ENCODE results near the gene TLE5. TPM values are rescaled to one million over a fixed set of nuclear protein-coding genes. Genes with fewer than 3 reads are reported as not detected.

The TLE5 gene
- total and polyA plus RNA-seq, 2 experiments from 2014 or later = 130 to 154 TPM

DNA sequence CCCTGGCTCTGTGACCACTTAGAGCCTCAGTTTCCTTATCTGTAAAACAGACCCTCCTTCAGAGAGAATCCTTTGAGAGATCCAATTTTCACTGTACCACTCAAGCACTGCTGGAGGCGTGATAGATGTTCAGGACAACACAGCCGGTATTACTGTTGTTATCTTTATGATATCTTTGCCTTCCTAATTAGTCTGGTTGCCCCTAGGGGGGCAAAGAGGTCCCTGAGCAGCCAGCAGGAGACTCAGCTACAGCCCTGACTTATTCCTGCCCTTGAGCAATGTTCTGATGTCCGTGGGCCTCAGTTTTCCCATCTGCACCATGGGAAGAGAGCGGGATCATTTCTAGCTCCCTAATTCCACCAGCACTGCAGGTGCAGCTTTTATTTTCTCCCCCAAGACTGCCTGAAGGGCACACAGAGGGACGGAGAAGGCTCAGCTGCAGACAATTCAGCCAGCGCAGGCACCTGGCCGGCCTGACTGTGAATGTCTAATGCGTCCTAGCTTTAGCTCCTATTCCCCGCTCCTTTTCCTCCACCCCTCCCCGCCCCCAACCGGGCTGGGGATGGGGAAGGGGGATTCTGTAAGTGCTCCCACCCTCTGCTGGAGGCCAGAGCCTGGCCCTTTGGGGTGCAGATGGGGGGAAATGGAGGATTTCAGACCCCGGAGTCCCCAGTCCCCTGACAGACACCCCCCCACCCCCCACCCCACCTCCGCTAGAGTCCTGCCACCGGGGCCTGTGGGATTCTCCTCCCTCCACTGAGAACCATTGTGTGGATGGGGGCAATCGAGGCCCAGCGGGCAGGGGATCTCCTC lies 16.2 kb downstream of the TLE5 start (continued):
- TF ChIP-seq, protein P1, sequence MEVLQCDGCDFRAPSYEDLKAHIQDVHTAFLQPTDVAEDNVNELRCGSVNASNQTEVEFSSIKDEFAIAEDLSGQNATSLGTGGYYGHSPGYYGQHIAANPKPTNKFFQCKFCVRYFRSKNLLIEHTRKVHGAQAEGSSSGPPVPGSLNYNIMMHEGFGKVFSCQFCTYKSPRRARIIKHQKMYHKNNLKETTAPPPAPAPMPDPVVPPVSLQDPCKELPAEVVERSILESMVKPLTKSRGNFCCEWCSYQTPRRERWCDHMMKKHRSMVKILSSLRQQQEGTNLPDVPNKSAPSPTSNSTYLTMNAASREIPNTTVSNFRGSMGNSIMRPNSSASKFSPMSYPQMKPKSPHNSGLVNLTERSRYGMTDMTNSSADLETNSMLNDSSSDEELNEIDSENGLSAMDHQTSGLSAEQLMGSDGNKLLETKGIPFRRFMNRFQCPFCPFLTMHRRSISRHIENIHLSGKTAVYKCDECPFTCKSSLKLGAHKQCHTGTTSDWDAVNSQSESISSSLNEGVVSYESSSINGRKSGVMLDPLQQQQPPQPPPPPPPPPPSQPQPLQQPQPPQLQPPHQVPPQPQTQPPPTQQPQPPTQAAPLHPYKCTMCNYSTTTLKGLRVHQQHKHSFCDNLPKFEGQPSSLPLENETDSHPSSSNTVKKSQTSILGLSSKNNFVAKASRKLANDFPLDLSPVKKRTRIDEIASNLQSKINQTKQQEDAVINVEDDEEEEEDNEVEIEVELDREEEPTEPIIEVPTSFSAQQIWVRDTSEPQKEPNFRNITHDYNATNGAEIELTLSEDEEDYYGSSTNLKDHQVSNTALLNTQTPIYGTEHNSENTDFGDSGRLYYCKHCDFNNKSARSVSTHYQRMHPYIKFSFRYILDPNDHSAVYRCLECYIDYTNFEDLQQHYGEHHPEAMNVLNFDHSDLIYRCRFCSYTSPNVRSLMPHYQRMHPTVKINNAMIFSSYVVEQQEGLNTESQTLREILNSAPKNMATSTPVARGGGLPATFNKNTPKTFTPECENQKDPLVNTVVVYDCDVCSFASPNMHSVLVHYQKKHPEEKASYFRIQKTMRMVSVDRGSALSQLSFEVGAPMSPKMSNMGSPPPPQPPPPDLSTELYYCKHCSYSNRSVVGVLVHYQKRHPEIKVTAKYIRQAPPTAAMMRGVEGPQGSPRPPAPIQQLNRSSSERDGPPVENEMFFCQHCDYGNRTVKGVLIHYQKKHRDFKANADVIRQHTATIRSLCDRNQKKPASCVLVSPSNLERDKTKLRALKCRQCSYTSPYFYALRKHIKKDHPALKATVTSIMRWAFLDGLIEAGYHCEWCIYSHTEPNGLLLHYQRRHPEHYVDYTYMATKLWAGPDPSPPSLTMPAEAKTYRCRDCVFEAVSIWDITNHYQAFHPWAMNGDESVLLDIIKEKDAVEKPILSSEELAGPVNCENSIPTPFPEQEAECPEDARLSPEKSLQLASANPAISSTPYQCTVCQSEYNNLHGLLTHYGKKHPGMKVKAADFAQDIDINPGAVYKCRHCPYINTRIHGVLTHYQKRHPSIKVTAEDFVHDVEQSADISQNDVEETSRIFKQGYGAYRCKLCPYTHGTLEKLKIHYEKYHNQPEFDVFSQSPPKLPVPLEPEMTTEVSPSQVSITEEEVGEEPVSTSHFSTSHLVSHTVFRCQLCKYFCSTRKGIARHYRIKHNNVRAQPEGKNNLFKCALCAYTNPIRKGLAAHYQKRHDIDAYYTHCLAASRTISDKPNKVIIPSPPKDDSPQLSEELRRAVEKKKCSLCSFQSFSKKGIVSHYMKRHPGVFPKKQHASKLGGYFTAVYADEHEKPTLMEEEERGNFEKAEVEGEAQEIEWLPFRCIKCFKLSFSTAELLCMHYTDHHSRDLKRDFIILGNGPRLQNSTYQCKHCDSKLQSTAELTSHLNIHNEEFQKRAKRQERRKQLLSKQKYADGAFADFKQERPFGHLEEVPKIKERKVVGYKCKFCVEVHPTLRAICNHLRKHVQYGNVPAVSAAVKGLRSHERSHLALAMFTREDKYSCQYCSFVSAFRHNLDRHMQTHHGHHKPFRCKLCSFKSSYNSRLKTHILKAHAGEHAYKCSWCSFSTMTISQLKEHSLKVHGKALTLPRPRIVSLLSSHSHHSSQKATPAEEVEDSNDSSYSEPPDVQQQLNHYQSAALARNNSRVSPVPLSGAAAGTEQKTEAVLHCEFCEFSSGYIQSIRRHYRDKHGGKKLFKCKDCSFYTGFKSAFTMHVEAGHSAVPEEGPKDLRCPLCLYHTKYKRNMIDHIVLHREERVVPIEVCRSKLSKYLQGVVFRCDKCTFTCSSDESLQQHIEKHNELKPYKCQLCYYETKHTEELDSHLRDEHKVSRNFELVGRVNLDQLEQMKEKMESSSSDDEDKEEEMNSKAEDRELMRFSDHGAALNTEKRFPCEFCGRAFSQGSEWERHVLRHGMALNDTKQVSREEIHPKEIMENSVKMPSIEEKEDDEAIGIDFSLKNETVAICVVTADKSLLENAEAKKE (CRISPR knock-in tag; IDR thresholded peaks at IDR 0.05) = no peak
- no peak for TF ChIP-seq NANOG (IDR thresholded peaks at IDR 0.05; ENCODE audit: borderline replicate concordance)
- TF ChIP-seq POLR2AphosphoS5 (IDR thresholded peaks at IDR 0.05; ENCODE audit: low read depth) = no peak
- no peak for TF ChIP-seq ZNF331 (CRISPR knock-in tag; IDR thresholded peaks at IDR 0.05; ENCODE audit: low read depth)
- no peak for TF ChIP-seq CREB1 (CRISPR knock-in tag; IDR thresholded peaks at IDR 0.05; ENCODE audit: low read depth)
- TF ChIP-seq JUNB (IDR thresholded peaks at IDR 0.05; ENCODE audit: unreplicated experiment) = no peak
- TF ChIP-seq, protein P2, sequence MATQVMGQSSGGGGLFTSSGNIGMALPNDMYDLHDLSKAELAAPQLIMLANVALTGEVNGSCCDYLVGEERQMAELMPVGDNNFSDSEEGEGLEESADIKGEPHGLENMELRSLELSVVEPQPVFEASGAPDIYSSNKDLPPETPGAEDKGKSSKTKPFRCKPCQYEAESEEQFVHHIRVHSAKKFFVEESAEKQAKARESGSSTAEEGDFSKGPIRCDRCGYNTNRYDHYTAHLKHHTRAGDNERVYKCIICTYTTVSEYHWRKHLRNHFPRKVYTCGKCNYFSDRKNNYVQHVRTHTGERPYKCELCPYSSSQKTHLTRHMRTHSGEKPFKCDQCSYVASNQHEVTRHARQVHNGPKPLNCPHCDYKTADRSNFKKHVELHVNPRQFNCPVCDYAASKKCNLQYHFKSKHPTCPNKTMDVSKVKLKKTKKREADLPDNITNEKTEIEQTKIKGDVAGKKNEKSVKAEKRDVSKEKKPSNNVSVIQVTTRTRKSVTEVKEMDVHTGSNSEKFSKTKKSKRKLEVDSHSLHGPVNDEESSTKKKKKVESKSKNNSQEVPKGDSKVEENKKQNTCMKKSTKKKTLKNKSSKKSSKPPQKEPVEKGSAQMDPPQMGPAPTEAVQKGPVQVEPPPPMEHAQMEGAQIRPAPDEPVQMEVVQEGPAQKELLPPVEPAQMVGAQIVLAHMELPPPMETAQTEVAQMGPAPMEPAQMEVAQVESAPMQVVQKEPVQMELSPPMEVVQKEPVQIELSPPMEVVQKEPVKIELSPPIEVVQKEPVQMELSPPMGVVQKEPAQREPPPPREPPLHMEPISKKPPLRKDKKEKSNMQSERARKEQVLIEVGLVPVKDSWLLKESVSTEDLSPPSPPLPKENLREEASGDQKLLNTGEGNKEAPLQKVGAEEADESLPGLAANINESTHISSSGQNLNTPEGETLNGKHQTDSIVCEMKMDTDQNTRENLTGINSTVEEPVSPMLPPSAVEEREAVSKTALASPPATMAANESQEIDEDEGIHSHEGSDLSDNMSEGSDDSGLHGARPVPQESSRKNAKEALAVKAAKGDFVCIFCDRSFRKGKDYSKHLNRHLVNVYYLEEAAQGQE (IDR thresholded peaks at IDR 0.05; ENCODE audit: unreplicated experiment) = no peak

Measured in GM23338 (cell line).